Stomach (tissue), 9 donors: ENCODE data around the gene PGD. TPM values are rescaled to one million over a fixed set of nuclear protein-coding genes. Genes with fewer than 3 reads are reported as not detected.
"Not testable (repeated sequence)": the region's sequence is repeated elsewhere in the genome, so short reads cannot be mapped to it uniquely, and the experiment has no call there.

ENCODE experiments used
- DNase-seq, 2 donors: peaks; one replicate each; pipeline versions ENCODE4 v3.0.0 to v3.0.0-alpha.2; 2013 to 2019
- H3K27ac ChIP-seq, 5 donors: fragments of 200-600 bp in 4 of 5; sonication (generic) in 4 of 5; one replicate each; pipeline ENCODE4 v1.5.1; 2013 to 2019; ENCODE audit warnings: mild to moderate bottlenecking in 1 of 5, moderate library complexity in 1 of 5
- H3K27me3 ChIP-seq, 3 donors: fragments of 200-600 bp; sonication (generic); one replicate each; pipeline ENCODE4 v1.5.1; 2017 to 2019; ENCODE audit warnings: mixed run types in 1 of 3
- H3K36me3 ChIP-seq, 4 donors: fragments of 200-600 bp; sonication (generic); 1 replicate in 3 of 4; 2 replicates in 1 of 4; pipeline ENCODE4 v1.5.1; 2016 to 2019
- H3K4me1 ChIP-seq, 4 donors: fragments of 200-600 bp; sonication (generic); one replicate each; pipeline ENCODE4 v1.5.1; 2016 to 2019
- H3K4me3 ChIP-seq, 4 donors: fragments of 200-600 bp; sonication (generic) in 3 of 4; one replicate each; pipeline ENCODE4 v1.5.1; 2016 to 2019; ENCODE audit warnings: mild to moderate bottlenecking in 1 of 4
- H3K9me3 ChIP-seq, 4 donors: fragments of 200-600 bp; sonication (generic); one replicate each; pipeline ENCODE4 v1.5.1; 2016 to 2019
- CTCF ChIP-seq, 7 experiments: fragments of 450-650 bp in 4 of 7; fragments of 200-600 bp in 3 of 7; sonication (generic) in 3 of 7; IDR thresholded peaks; one replicate each; pipeline ENCODE4 v1.5.1; 2016 to 2019; ENCODE audit warnings: antibody characterized with exemption in 7 of 7, control low read depth in 2 of 7, mild to moderate bottlenecking in 1 of 7
- EP300 ChIP-seq: sonication (generic); formaldehyde crosslinking; IDR thresholded peaks from one replicate; pipeline ENCODE4 v1.6.1; 2017; ENCODE audit warnings: antibody characterized with exemption
- POLR2A ChIP-seq, 4 donors: fragments of 450-650 bp; IDR thresholded peaks; one replicate each; pipeline ENCODE4 v1.6.1; 2016; ENCODE audit warnings: antibody characterized with exemption in 4 of 4, control low read depth in 2 of 4, mild to moderate bottlenecking in 1 of 4, moderate library complexity in 1 of 4
- POLR2AphosphoS5 ChIP-seq, 3 donors: sonication (generic); formaldehyde crosslinking; IDR thresholded peaks; one replicate each; pipeline ENCODE4 v1.6.1; 2016; ENCODE audit warnings: antibody characterized with exemption in 3 of 3
- WGBS, 5 donors: extraction: QIAGEN DNeasy Blood & Tissue Kit in 3 of 5; methylation state at CpG; one replicate each; pipeline versions ENCODE4 v1.1.5 to v1.1.7; 2013 to 2018; 5-methylcytosine and 5-hydroxymethylcytosine counted together
- intact Hi-C: fragments of 100-400 bp; cut with DNase I; formaldehyde crosslinking; loops from one replicate; pipeline ENCODE4 v1.15.1; 2023; ENCODE audit warnings: low total_unique reads
- polyA plus RNA-seq, 3 donors: library from polyadenylated mRNA; stranded (reverse); fragments of 200-250 nt; gene quantifications; one replicate each; pipeline ENCODE4 v1.2.3, GENCODE V29; 2013
- total RNA-seq, 5 donors: library from RNA; depleted of rRNA; stranded (reverse); fragments of >200 nt; gene quantifications; one replicate each; pipeline versions ENCODE4 v1.1.0 to v1.2.3, GENCODE V29; 2014 to 2016
- donor health status: healthy with polysubstance abuse.
- donor health status: Bipolar disorder and iron deficiency.
- donor health status: healthy.

PGD gene
- total and polyA plus RNA-seq, 8 donors: 25.4 to 227 (median 74.0) TPM

- H3K9me3 ChIP-seq, H3K27me3 ChIP-seq, H3K4me3 ChIP-seq: not testable (repeated sequence)
- intact Hi-C loops: loop anchor here (5.0 kb wide), 1 partner anchor 50 kb away; no protein-coding TSS in a partner anchor
- Histone ChIP-seq H3K36me3 (peaks cover 30 to 68% (median 61%) of the 10 kb centered on the region in 4 donors), H3K4me1 (peaks cover 0 to 16% (median 2%) of the 10 kb centered on the region in 4 donors), H3K27ac (peak overlapping the region; percentile 4 to 76 (median 68))
- WGBS, 5 donors: 33 to 42% (median 36%) methylated on average over 14 of the region's 14 CpGs
- peak in 5 of 7 experiments; percentile 74 to 93 (median 82) for TF ChIP-seq CTCF (IDR thresholded peaks at IDR 0.05)
- peak in 1 of 3 donors; percentile 53 for TF ChIP-seq POLR2AphosphoS5 (IDR thresholded peaks at IDR 0.05)
- peak; percentile 77 to 83 for DNase-seq
These were observed 21.4 kb upstream of the PGD start for GRCh38 chr1:10377365-10378029.

GRCh38 chr1:10378081-10378841 lies 20.6 kb upstream of the PGD start:
- no peaks in the 10 kb centered on the region for H3K27me3 ChIP-seq
- H3K9me3 ChIP-seq: no peaks in the 10 kb centered on the region
- 77 to 87% (median 80%) methylated on average over 15 of the region's 15 CpGs for WGBS, 5 donors
- peaks cover 29 to 68% (median 55%) of the 10 kb centered on the region in 4 donors for H3K36me3 ChIP-seq
- intact Hi-C loops: loop anchor here (5.0 kb wide), 1 partner anchor 49 kb away; no protein-coding TSS in a partner anchor
- no peak overlapping the region for H3K4me3 ChIP-seq
- peak overlapping the region in 3 of 5 donors; percentile 68 to 76 (median 73) for H3K27ac ChIP-seq
- H3K4me1 ChIP-seq: peaks cover 0 to 16% (median 2%) of the 10 kb centered on the region in 4 donors
- DNase-seq: peak; percentile 30 to 65
- no peak for TF ChIP-seq POLR2AphosphoS5 (IDR thresholded peaks at IDR 0.05)
- TF ChIP-seq POLR2A (IDR thresholded peaks at IDR 0.05): no peak
- TF ChIP-seq CTCF (IDR thresholded peaks at IDR 0.05): no peak
- TF ChIP-seq EP300: no peak

- Histone ChIP-seq H3K4me3 (no peak overlapping the region), H3K27me3 (no peaks in the 10 kb centered on the region), H3K4me1 (peaks cover 0 to 16% (median 2%) of the 10 kb centered on the region in 4 donors), H3K9me3 (no peaks in the 10 kb centered on the region), H3K27ac (peak overlapping the region in 1 of 5 donors; percentile 11), H3K36me3 (peaks cover 21 to 59% (median 46%) of the 10 kb centered on the region in 4 donors)
- 85 to 94% (median 92%) methylated on average over 10 of the region's 10 CpGs for WGBS, 5 donors
- intact Hi-C loops: loop anchor here (5.0 kb wide), 1 partner anchor 48 kb away; no protein-coding TSS in a partner anchor
- no peak for TF ChIP-seq CTCF (IDR thresholded peaks at IDR 0.05)
- no peak for TF ChIP-seq POLR2A (IDR thresholded peaks at IDR 0.05)
- no peak for TF ChIP-seq EP300
- TF ChIP-seq POLR2AphosphoS5 (IDR thresholded peaks at IDR 0.05): no peak
- no peak for DNase-seq
These were observed 19.7 kb upstream of the PGD start for GRCh38 chr1:10379101-10379620.

- intact Hi-C loops: loop anchor here (5.0 kb wide), 1 partner anchor 48 kb away; no protein-coding TSS in a partner anchor
- 93 to 97% (median 95%) methylated on average over 6 of the region's 6 CpGs for WGBS, 5 donors
These were observed 19.2 kb upstream of the PGD start for GRCh38 chr1:10379676-10380075.

More at GRCh38 chr1:10379676-10380075, 19.2 kb upstream of the PGD start:
- TF ChIP-seq POLR2AphosphoS5 (IDR thresholded peaks at IDR 0.05): no peak
- TF ChIP-seq CTCF (IDR thresholded peaks at IDR 0.05): no peak
- no peak for TF ChIP-seq EP300
- TF ChIP-seq POLR2A (IDR thresholded peaks at IDR 0.05): no peak
- Histone ChIP-seq H3K36me3 (peaks cover 16 to 53% (median 41%) of the 10 kb centered on the region in 4 donors), H3K9me3 (no peaks in the 10 kb centered on the region), H3K27me3 (no peaks in the 10 kb centered on the region), H3K4me1 (peaks cover 0 to 16% (median 2%) of the 10 kb centered on the region in 4 donors), H3K4me3 (no peak overlapping the region), H3K27ac (no peak overlapping the region)
- DNase-seq: no peak
